Measurements from ENCODE around the gene ACTR1A. TPM values are rescaled to one million over a fixed set of nuclear protein-coding genes. Genes with fewer than 3 reads are reported as not detected.

Gene ACTR1A
- total RNA-seq, 4 donors from 2014 or later, result 77.7 to 131 (median 106) TPM

GRCh38 chr10:102467318-102467717 lies 35.2 kb downstream of the ACTR1A start:
- 71 to 95% methylated on average over 6 of the region's 6 CpGs for WGBS, 2 donors
- TF ChIP-seq POLR2A (IDR thresholded peaks at IDR 0.05), result no peak
- H3K4me3 ChIP-seq (ENCODE audit: low read depth, poor library complexity, severe bottlenecking), result no peak overlapping the region
- no peak for DNase-seq (ENCODE audit: low spot score in 2 of 2)
- intact Hi-C loops (cut with DNase I; ENCODE audit: low total_unique reads), result no loop called here

DNA sequence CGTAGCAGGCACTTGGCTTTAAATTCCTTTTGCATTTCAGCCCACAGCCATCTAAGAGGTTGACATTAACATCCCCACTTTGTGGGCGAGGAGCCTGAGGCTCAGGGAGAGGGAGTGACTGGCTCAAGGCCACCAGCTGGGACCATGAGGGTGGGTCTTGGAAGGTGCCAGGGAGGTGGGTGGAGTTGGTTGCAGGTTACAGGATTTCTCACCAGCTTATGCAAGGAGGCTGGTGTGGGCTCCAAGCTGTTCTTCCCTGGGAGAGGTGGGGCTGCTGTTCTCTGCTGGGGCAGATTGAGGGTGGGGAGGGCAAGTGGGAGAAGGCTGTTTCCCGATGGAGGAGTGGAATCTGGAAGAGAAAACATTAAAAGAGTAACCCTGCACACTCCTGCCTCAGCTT lies 37.0 kb downstream of the ACTR1A start:
- no peak for DNase-seq (ENCODE audit: low spot score in 2 of 2)
- 56 to 64% methylated on average over 3 of the region's 3 CpGs for WGBS, 2 donors
- intact Hi-C loops (cut with DNase I; ENCODE audit: low total_unique reads), result no loop called here
- H3K4me3 ChIP-seq (ENCODE audit: low read depth, poor library complexity, severe bottlenecking), result no peak overlapping the region
- no peak for TF ChIP-seq POLR2A (IDR thresholded peaks at IDR 0.05)
- TF ChIP-seq, protein P1, sequence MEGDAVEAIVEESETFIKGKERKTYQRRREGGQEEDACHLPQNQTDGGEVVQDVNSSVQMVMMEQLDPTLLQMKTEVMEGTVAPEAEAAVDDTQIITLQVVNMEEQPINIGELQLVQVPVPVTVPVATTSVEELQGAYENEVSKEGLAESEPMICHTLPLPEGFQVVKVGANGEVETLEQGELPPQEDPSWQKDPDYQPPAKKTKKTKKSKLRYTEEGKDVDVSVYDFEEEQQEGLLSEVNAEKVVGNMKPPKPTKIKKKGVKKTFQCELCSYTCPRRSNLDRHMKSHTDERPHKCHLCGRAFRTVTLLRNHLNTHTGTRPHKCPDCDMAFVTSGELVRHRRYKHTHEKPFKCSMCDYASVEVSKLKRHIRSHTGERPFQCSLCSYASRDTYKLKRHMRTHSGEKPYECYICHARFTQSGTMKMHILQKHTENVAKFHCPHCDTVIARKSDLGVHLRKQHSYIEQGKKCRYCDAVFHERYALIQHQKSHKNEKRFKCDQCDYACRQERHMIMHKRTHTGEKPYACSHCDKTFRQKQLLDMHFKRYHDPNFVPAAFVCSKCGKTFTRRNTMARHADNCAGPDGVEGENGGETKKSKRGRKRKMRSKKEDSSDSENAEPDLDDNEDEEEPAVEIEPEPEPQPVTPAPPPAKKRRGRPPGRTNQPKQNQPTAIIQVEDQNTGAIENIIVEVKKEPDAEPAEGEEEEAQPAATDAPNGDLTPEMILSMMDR (IDR thresholded peaks at IDR 0.05), result no peak

DNA sequence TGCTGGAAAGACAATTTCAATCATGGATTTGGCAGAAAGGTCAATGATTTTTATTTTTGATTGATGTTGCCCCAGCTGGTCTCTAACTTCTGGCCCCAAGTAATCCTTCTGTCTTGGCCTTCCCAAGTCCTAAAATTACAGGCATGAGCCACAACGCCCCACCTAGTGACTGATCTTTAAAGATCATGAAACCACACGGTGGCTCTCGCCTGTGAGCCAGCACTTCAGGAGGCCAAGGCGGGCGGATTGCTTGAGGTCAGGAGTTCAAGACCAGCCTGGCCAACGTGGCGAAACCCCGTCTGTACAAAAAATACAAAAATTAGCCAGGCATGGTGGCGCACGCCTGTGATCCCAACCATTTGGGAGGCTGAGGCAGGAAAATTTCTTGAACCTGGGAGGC lies 38.5 kb downstream of the ACTR1A start:
- DNase-seq (ENCODE audit: low spot score in 2 of 2), result no peak
- H3K4me3 ChIP-seq (ENCODE audit: low read depth, poor library complexity, severe bottlenecking), result no peak overlapping the region
- intact Hi-C loops (cut with DNase I; ENCODE audit: low total_unique reads), result no loop called here
- TF ChIP-seq POLR2A (IDR thresholded peaks at IDR 0.05), result no peak
- TF ChIP-seq, protein P1 (IDR thresholded peaks at IDR 0.05), result no peak
- 80 to 90% methylated on average over 10 of the region's 10 CpGs for WGBS, 2 donors

DNA sequence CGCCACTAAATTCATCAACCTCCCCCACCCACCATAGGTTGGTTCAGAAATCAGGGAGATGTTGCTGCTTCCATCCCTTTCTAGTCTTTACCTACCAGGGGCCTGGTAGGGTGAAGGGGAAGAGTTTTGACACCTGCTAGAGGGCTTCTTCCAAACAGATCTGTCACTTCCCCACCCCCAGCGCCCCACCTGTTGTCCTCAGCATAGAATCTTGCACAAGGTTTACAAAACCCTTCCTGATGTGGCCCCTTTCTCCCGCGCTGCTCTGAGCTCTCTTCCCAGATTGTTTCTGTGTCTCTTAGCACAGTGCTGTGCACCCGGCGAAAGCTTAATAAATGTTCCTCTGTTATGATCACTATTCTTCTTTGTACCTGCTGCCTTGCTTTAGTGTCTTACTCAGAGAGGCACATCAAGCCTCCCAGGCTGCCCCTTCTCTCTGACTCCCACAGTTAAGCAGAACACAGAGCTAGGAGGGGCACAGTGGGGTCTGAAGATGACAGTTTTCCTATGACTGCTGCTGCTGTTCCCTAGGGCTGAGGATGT lies 39.9 kb downstream of the ACTR1A start:
- intact Hi-C loops (cut with DNase I; ENCODE audit: low total_unique reads), result no loop called here
- WGBS, 2 donors, result 62 to 78% methylated on average over 6 of the region's 6 CpGs
- DNase-seq (ENCODE audit: low spot score in 2 of 2), result no peak
- TF ChIP-seq, protein P1 (IDR thresholded peaks at IDR 0.05), result no peak
- no peak for TF ChIP-seq POLR2A (IDR thresholded peaks at IDR 0.05)
- H3K4me3 ChIP-seq (ENCODE audit: low read depth, poor library complexity, severe bottlenecking), result no peak overlapping the region

DNA sequence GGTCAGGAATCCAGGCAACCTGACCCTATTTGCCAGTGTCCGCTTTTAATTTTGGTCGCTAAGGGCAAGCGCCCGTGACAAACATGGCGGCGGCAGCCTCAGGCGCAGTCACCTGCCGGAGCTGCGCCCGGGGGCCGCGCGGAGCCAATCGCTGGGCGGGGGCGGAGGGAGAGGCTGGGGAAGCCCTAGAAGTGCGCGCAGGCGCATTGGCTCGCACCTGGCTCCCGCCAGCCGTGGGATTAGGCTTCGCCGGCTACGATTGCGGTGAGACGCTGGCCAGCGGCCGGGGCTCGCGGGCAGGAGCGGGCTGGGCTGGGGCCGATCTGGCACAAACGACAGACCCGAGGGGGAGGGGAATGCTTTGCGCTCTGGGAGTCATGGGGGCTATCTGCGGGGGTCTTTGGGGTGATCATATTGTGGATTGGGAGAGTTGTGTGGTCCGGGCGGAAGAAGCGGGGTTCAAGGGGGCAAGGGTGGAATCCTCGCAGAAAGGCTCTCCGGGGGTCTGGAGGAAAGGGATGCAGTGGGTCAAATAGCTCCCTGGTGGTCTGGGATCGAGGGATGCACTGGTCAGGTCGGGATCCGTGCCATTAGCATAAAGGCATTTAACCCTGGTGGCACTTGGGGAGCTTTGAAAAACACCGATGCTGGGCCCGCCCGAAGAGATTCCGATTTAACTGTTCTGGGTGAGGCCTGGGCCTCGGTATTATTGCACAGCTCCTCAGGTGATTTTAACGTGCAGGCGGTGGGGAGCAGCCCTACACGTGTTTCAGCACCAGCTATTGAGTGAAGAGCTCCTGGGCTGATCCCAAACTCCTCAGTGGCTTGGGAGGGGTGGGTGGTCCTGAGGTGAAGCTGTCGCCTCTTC lies 41.1 kb downstream of the ACTR1A start:
- WGBS, 2 donors, result 4 to 5% methylated on average over 40 to 53 of the region's 54 CpGs
- intact Hi-C loops (cut with DNase I; ENCODE audit: low total_unique reads), result no loop called here
- peak; percentile 86 to 97 for DNase-seq (ENCODE audit: low spot score in 2 of 2)
- peak overlapping the region; percentile 26 for H3K4me3 ChIP-seq (ENCODE audit: low read depth, poor library complexity, severe bottlenecking)
- TF ChIP-seq, protein P1 (IDR thresholded peaks at IDR 0.05), result no peak
- TF ChIP-seq POLR2A (IDR thresholded peaks at IDR 0.05), result no peak

DNA sequence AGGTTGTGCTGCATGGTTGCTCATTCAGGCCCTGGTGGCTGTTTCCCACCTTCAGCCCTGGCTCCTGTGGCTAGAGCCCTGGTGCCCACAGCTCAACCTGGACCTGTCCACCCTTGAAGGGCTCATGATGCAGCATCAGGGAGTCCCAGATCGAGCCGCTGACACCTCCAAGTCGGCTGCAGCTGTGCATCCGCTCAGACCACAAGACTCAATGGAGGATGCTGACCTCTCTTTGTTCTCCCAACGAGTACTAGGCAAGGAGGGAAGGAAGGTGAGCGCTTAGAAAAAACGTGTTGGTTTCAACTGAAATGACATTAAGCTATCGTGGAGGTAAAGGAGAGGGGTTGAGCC lies 41.7 kb downstream of the ACTR1A start:
- 26% methylated on average over 8 of the region's 8 CpGs for WGBS, 2 donors
- H3K4me3 ChIP-seq (ENCODE audit: low read depth, poor library complexity, severe bottlenecking), result no peak overlapping the region
- intact Hi-C loops (cut with DNase I; ENCODE audit: low total_unique reads), result no loop called here
- no peak for DNase-seq (ENCODE audit: low spot score in 2 of 2)
- TF ChIP-seq POLR2A (IDR thresholded peaks at IDR 0.05), result no peak
- TF ChIP-seq, protein P1 (IDR thresholded peaks at IDR 0.05), result no peak
